ENCODE data around the gene FLT3.

GRCh38 chr13:27985600-27985999, 114.8 kb downstream of the FLT3 start:
- TF ChIP-seq POLR2AphosphoS5 (IDR thresholded peaks at IDR 0.05; ENCODE audit: low read depth, low read length) (no peak), REST (IDR thresholded peaks at IDR 0.05; ENCODE audit: low read depth, low read length) (no peak), SMC3 (IDR thresholded peaks at IDR 0.05; ENCODE audit: low read depth, low read length) (no peak), CTCF (IDR thresholded peaks at IDR 0.05) (no peak), MAX (IDR thresholded peaks at IDR 0.05; ENCODE audit: low read depth) (no peak), NFIC (IDR thresholded peaks at IDR 0.05; ENCODE audit: borderline replicate concordance) (no peak), JUND (IDR thresholded peaks at IDR 0.05) (no peak), TAF1 (IDR thresholded peaks at IDR 0.05; ENCODE audit: borderline replicate concordance, low read depth, low read length) (no peak)
